ENCODE results near the gene OXCT1. TPM values are rescaled to one million over a fixed set of nuclear protein-coding genes. Genes with fewer than 3 reads are reported as not detected.

The OXCT1 gene
- total and polyA plus RNA-seq, 2 of the 4 experiments (the other 2 are of a cell fraction): 14.2 to 16.3 TPM

- no peaks in the 10 kb centered on the region for H4K20me1 ChIP-seq (ENCODE audit: insufficient read depth, low read length)
- H3K14ac ChIP-seq (replicated peaks; ENCODE audit: low read depth, low read length): no peak overlapping the region
- H2AFZ ChIP-seq (replicated peaks; ENCODE audit: low read length, poor library complexity): no peak overlapping the region
- no peak overlapping the region for H3K18ac ChIP-seq (ENCODE audit: low read depth, low read length)
- H3K36me3 ChIP-seq (ENCODE audit: control insufficient read depth, insufficient read depth, low read length): no peaks in the 10 kb centered on the region
- intact Hi-C loops (cut with micrococcal nuclease): no loop called here
- DNase-seq: no peak
- no peaks in the 10 kb centered on the region for H3K4me1 ChIP-seq (ENCODE audit: control insufficient read depth, insufficient read depth, low read length)
- H3K79me1 ChIP-seq (ENCODE audit: low read depth in 1 of 2, low read length in 2 of 2): no peaks in the 10 kb centered on the region; a peak in 1 of 4 replicates
- dilution Hi-C loops (cut with HindIII; ENCODE audit: low sequenced_read_pairs, unreplicated experiment): no loop called here
- no peaks in the 10 kb centered on the region; the same call in 1 of the 2 replicates for H3K9me1 ChIP-seq (ENCODE audit: insufficient read depth, low read length)
- no peak overlapping the region for H2BK5ac ChIP-seq (ENCODE audit: low read depth, low read length, poor library complexity, severe bottlenecking)
- H3K4me3 ChIP-seq (ENCODE audit: insufficient read depth, low read depth, low read length): no peak overlapping the region
- in situ Hi-C loops (cut with MboI; ENCODE audit: low sequenced_read_pairs): no loop called here
- BruUV-seq (replicated peaks): no TSS peak
- H4K5ac ChIP-seq (ENCODE audit: low read depth, low read length): no peak overlapping the region
- no peak overlapping the region for H3K4me2 ChIP-seq (ENCODE audit: low read depth, low read length)
- ATAC-seq (ENCODE audit: low read depth): no peak
- H3K4ac ChIP-seq (ENCODE audit: low read depth, low read length): no peak overlapping the region
- ChIA-PET CTCF (no interaction called here), POLR2A (ENCODE audit: unreplicated experiment) (no interaction called here)
- H2BK15ac ChIP-seq (ENCODE audit: low read depth, low read length): no peak overlapping the region
- no peak overlapping the region for H3K56ac ChIP-seq (ENCODE audit: extremely low read depth, insufficient read depth, low read length)
- H3K27ac ChIP-seq (ENCODE audit: insufficient read depth, low read length): no peak overlapping the region
- H4K8ac ChIP-seq (ENCODE audit: low read depth in 2 of 2, low read length in 2 of 2): no peak overlapping the region
- H2BK20ac ChIP-seq (ENCODE audit: low read depth, low read length): no peak overlapping the region
- no peaks in the 10 kb centered on the region for H3K9me3 ChIP-seq (ENCODE audit: control insufficient read depth, insufficient read depth, low read length)
- no peak overlapping the region for H2BK120ac ChIP-seq (ENCODE audit: low read depth, low read length)
- TF ChIP-seq CHD1 (IDR thresholded peaks at IDR 0.05; ENCODE audit: low read depth, low read length) (no peak), RCOR1 (IDR thresholded peaks at IDR 0.05; ENCODE audit: insufficient replicate concordance, low read length) (no peak), RFX5 (IDR thresholded peaks at IDR 0.05; ENCODE audit: low read depth, low read length) (no peak), MXI1 (IDR thresholded peaks at IDR 0.05; ENCODE audit: borderline replicate concordance, low read depth, low read length) (no peak), BHLHE40 (IDR thresholded peaks at IDR 0.05; ENCODE audit: low read depth, low read length) (no peak), MAFK (IDR thresholded peaks at IDR 0.05; ENCODE audit: low read depth, low read length) (no peak), CEBPB (IDR thresholded peaks at IDR 0.05; ENCODE audit: low read depth, low read length) (no peak), FOS (IDR thresholded peaks at IDR 0.05; ENCODE audit: low read depth, low read length) (no peak), ELK1 (IDR thresholded peaks at IDR 0.05; ENCODE audit: borderline replicate concordance, low read depth, low read length) (no peak)
- TF ChIP-seq, protein P1, sequence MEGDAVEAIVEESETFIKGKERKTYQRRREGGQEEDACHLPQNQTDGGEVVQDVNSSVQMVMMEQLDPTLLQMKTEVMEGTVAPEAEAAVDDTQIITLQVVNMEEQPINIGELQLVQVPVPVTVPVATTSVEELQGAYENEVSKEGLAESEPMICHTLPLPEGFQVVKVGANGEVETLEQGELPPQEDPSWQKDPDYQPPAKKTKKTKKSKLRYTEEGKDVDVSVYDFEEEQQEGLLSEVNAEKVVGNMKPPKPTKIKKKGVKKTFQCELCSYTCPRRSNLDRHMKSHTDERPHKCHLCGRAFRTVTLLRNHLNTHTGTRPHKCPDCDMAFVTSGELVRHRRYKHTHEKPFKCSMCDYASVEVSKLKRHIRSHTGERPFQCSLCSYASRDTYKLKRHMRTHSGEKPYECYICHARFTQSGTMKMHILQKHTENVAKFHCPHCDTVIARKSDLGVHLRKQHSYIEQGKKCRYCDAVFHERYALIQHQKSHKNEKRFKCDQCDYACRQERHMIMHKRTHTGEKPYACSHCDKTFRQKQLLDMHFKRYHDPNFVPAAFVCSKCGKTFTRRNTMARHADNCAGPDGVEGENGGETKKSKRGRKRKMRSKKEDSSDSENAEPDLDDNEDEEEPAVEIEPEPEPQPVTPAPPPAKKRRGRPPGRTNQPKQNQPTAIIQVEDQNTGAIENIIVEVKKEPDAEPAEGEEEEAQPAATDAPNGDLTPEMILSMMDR (conservative IDR thresholded peaks at IDR 0.05; ENCODE audit: low read depth, low read length): no peak
- TF ChIP-seq, protein P2, sequence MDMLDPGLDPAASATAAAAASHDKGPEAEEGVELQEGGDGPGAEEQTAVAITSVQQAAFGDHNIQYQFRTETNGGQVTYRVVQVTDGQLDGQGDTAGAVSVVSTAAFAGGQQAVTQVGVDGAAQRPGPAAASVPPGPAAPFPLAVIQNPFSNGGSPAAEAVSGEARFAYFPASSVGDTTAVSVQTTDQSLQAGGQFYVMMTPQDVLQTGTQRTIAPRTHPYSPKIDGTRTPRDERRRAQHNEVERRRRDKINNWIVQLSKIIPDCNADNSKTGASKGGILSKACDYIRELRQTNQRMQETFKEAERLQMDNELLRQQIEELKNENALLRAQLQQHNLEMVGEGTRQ (IDR thresholded peaks at IDR 0.05; ENCODE audit: low read depth, low read length): no peak
- no peak overlapping the region for H4K91ac ChIP-seq (ENCODE audit: insufficient read depth, low read depth, low read length)
- H3K27me3 ChIP-seq (ENCODE audit: control insufficient read depth, insufficient read depth, low read length): no peaks in the 10 kb centered on the region
- no peak overlapping the region for H2AK9ac ChIP-seq (replicated peaks; ENCODE audit: low read depth, low read length, poor library complexity)
- H3K23ac ChIP-seq (ENCODE audit: low read depth, low read length): no peak overlapping the region
- H3K9ac ChIP-seq (ENCODE audit: low read depth, low read length): no peak overlapping the region
- no peak overlapping the region for H2AK5ac ChIP-seq (ENCODE audit: low read depth, low read length)
Measured at GRCh38 chr5:41815261-41815660, 55.0 kb downstream of the OXCT1 start.
